Endothelial cell of hepatic sinusoid (primary cell): ENCODE results near the gene RIPOR2.

Experiments used
- in situ Hi-C: cut with HindIII; loops from 2 replicates; pipeline ENCODE4 v1.10.0; 2017; ENCODE audit warnings: low sequenced_read_pairs

RIPOR2 gene

GRCh38 chr6:24851086-24851485 lies 84.7 kb downstream of the RIPOR2 start:
- in situ Hi-C loops = no loop called here

GRCh38 chr6:24849713-24850112 lies 86.0 kb downstream of the RIPOR2 start:
- in situ Hi-C loops = loop anchor here (10.0 kb wide), 1 partner anchor 65 kb away; no protein-coding TSS in a partner anchor

GRCh38 chr6:24848461-24848860 lies 87.3 kb downstream of the RIPOR2 start:
- in situ Hi-C loops = loop anchor here (10.0 kb wide), 1 partner anchor 64 kb away; no protein-coding TSS in a partner anchor

GRCh38 chr6:24847402-24847801 lies 88.4 kb downstream of the RIPOR2 start:
- in situ Hi-C loops = loop anchor here (10.0 kb wide), 1 partner anchor 63 kb away; no protein-coding TSS in a partner anchor

- in situ Hi-C loops = loop anchor here (10.0 kb wide), 1 partner anchor 61 kb away; no protein-coding TSS in a partner anchor
Measured at GRCh38 chr6:24845578-24845977, 90.2 kb downstream of the RIPOR2 start.

GRCh38 chr6:24844903-24845302 lies 90.9 kb downstream of the RIPOR2 start:
- in situ Hi-C loops = loop anchor here (10.0 kb wide), 1 partner anchor 60 kb away; no protein-coding TSS in a partner anchor

- in situ Hi-C loops = loop anchor here (10.0 kb wide), 1 partner anchor 59 kb away; no protein-coding TSS in a partner anchor
Measured at GRCh38 chr6:24844061-24844460, 91.7 kb downstream of the RIPOR2 start.

- in situ Hi-C loops = loop anchor here (10.0 kb wide), 1 partner anchor 55 kb away; no protein-coding TSS in a partner anchor
Measured at GRCh38 chr6:24840187-24840586, 95.6 kb downstream of the RIPOR2 start.

- in situ Hi-C loops = no loop called here
Measured at GRCh38 chr6:24838994-24839393, 96.8 kb downstream of the RIPOR2 start.

- in situ Hi-C loops = no loop called here
Measured at GRCh38 chr6:24838081-24838480, 97.7 kb downstream of the RIPOR2 start.

GRCh38 chr6:24836109-24836508 lies 99.7 kb downstream of the RIPOR2 start:
- in situ Hi-C loops = no loop called here

- in situ Hi-C loops = no loop called here
Measured at GRCh38 chr6:24833711-24834386, 101.9 kb downstream of the RIPOR2 start.

GRCh38 chr6:24832794-24833193 lies 103.0 kb downstream of the RIPOR2 start:
- in situ Hi-C loops = no loop called here

- in situ Hi-C loops = no loop called here
Measured at GRCh38 chr6:24831771-24832716, 103.7 kb downstream of the RIPOR2 start.

- in situ Hi-C loops = no loop called here
Measured at GRCh38 chr6:24829657-24830056, 106.1 kb downstream of the RIPOR2 start.

GRCh38 chr6:24827970-24828369 lies 107.8 kb downstream of the RIPOR2 start:
- in situ Hi-C loops = no loop called here

GRCh38 chr6:24827162-24827561 lies 108.6 kb downstream of the RIPOR2 start:
- in situ Hi-C loops = no loop called here

- in situ Hi-C loops = no loop called here
Measured at GRCh38 chr6:24825130-24825630, 110.6 kb downstream of the RIPOR2 start.

- in situ Hi-C loops = no loop called here
Measured at GRCh38 chr6:24824142-24824938, 111.4 kb downstream of the RIPOR2 start.

- in situ Hi-C loops = no loop called here
Measured at GRCh38 chr6:24823185-24823584, 112.6 kb downstream of the RIPOR2 start.
